ENCODE results near the gene OVCH2. TPM values are rescaled to one million over a fixed set of nuclear protein-coding genes. Genes with fewer than 3 reads are reported as not detected.
"Not testable (repeated sequence)": the region's sequence is repeated elsewhere in the genome, so short reads cannot be mapped to it uniquely, and the experiment has no call there.

Gene OVCH2
- not detected for total RNA-seq

GRCh38 chr11:7706377-7706776 lies at the start of gene OVCH2:
Gene OVCH2, minus strand, starts transcription at chr11:7706477. Its CDS starts 83 bp downstream, at chr11:7706394.
- Mint-ChIP-seq H3K9me3 (no peaks in the 10 kb centered on the region), H3K27me3 (peaks cover 15 to 52% of the 10 kb centered on the region in 2 donors)
- DNase-seq (ENCODE audit: low spot score) = no peak

GRCh38 chr11:7749456-7749855 lies 43.2 kb upstream of the OVCH2 start:
- no peaks in the 10 kb centered on the region for H3K9me3 Mint-ChIP-seq
- ATAC-seq (no peak), DNase-seq (ENCODE audit: low spot score) (no peak)
- no peak overlapping the region for H3K27ac Mint-ChIP-seq
- H3K4me1 Mint-ChIP-seq (ENCODE audit: low read depth in 2 of 2) = no peaks in the 10 kb centered on the region
- H3K36me3 Mint-ChIP-seq = no peaks in the 10 kb centered on the region
- no peak overlapping the region for H3K4me3 Mint-ChIP-seq
- peaks cover 0 to 22% of the 10 kb centered on the region in 2 donors for H3K27me3 Mint-ChIP-seq

More at GRCh38 chr11:7706377-7706776, at the start of gene OVCH2:
- no peak within 1 kb of the TSS for H3K4me3 Mint-ChIP-seq
- H3K4me1 Mint-ChIP-seq (ENCODE audit: low read depth in 2 of 2) = no peaks in the 10 kb centered on the region
- peaks cover 4% of the 10 kb centered on the region for H3K36me3 Mint-ChIP-seq
- no peak for ATAC-seq
- no peak within 1 kb of the TSS for H3K27ac Mint-ChIP-seq

GRCh38 chr11:7734767-7735166 lies 28.5 kb upstream of the OVCH2 start:
- H3K4me1 Mint-ChIP-seq (ENCODE audit: low read depth in 2 of 2); H3K36me3 Mint-ChIP-seq; H3K27ac Mint-ChIP-seq; DNase-seq (ENCODE audit: low spot score); ATAC-seq; H3K4me3 Mint-ChIP-seq; H3K9me3 Mint-ChIP-seq: not testable (repeated sequence)
- peaks cover 0 to 18% of the 10 kb centered on the region in 2 donors for H3K27me3 Mint-ChIP-seq

GRCh38 chr11:7714786-7715185 lies 8.5 kb upstream of the OVCH2 start:
- peaks cover 4% of the 10 kb centered on the region for H3K9me3 Mint-ChIP-seq
- ATAC-seq (no peak), DNase-seq (ENCODE audit: low spot score) (no peak)
- no peak overlapping the region for H3K4me3 Mint-ChIP-seq
- H3K27me3 Mint-ChIP-seq = peaks cover 14 to 46% of the 10 kb centered on the region in 2 donors
- H3K4me1 Mint-ChIP-seq (ENCODE audit: low read depth in 2 of 2) = no peaks in the 10 kb centered on the region
- peaks cover 2% of the 10 kb centered on the region for H3K36me3 Mint-ChIP-seq
- H3K27ac Mint-ChIP-seq = no peak overlapping the region

GRCh38 chr11:7703740-7704139 lies 2.5 kb downstream of the OVCH2 start:
- H3K9me3 Mint-ChIP-seq = no peaks in the 10 kb centered on the region
- ATAC-seq (no peak), DNase-seq (ENCODE audit: low spot score) (no peak)
- peaks cover 17 to 46% of the 10 kb centered on the region in 2 donors for H3K27me3 Mint-ChIP-seq
- no peaks in the 10 kb centered on the region for H3K4me1 Mint-ChIP-seq (ENCODE audit: low read depth in 2 of 2)
- H3K36me3 Mint-ChIP-seq = no peaks in the 10 kb centered on the region
- H3K4me3 Mint-ChIP-seq = no peak overlapping the region
- H3K27ac Mint-ChIP-seq = no peak overlapping the region

- Mint-ChIP-seq H3K36me3 (no peaks in the 10 kb centered on the region), H3K4me1 (ENCODE audit: low read depth in 2 of 2) (no peaks in the 10 kb centered on the region), H3K27me3 (peaks cover 40 to 58% of the 10 kb centered on the region in 2 donors), H3K27ac (no peak overlapping the region), H3K9me3 (no peaks in the 10 kb centered on the region), H3K4me3 (no peak overlapping the region)
- DNase-seq (ENCODE audit: low spot score) = no peak
- ATAC-seq = peak in 1 of 2 donors; percentile 55
Measured at GRCh38 chr11:7696424-7696823, 9.9 kb downstream of the OVCH2 start.

- Mint-ChIP-seq H3K36me3 (no peaks in the 10 kb centered on the region), H3K4me3 (no peak overlapping the region), H3K4me1 (ENCODE audit: low read depth in 2 of 2) (no peaks in the 10 kb centered on the region), H3K27me3 (peaks cover 38 to 53% of the 10 kb centered on the region in 2 donors), H3K9me3 (no peaks in the 10 kb centered on the region), H3K27ac (no peak overlapping the region)
- DNase-seq (ENCODE audit: low spot score) (no peak), ATAC-seq (no peak)
Measured at GRCh38 chr11:7694235-7694634, 12.0 kb downstream of the OVCH2 start.

GRCh38 chr11:7692426-7692825 lies 13.9 kb downstream of the OVCH2 start:
- no peak for DNase-seq (ENCODE audit: low spot score)
- Mint-ChIP-seq H3K9me3 (no peaks in the 10 kb centered on the region), H3K36me3 (no peaks in the 10 kb centered on the region), H3K4me3 (no peak overlapping the region), H3K27me3 (peaks cover 38 to 53% of the 10 kb centered on the region in 2 donors), H3K4me1 (ENCODE audit: low read depth in 2 of 2) (no peaks in the 10 kb centered on the region), H3K27ac (no peak overlapping the region)
- no peak for ATAC-seq

GRCh38 chr11:7691759-7692350 lies 14.4 kb downstream of the OVCH2 start:
- Mint-ChIP-seq H3K4me1 (ENCODE audit: low read depth in 2 of 2) (no peaks in the 10 kb centered on the region), H3K9me3 (no peaks in the 10 kb centered on the region), H3K4me3 (no peak overlapping the region), H3K27me3 (peaks cover 37 to 50% of the 10 kb centered on the region in 2 donors), H3K27ac (no peak overlapping the region), H3K36me3 (no peaks in the 10 kb centered on the region)
- ATAC-seq = no peak
- DNase-seq (ENCODE audit: low spot score) = no peak

GRCh38 chr11:7690648-7691047 lies 15.6 kb downstream of the OVCH2 start:
- Mint-ChIP-seq H3K36me3 (no peaks in the 10 kb centered on the region), H3K4me3 (no peak overlapping the region), H3K9me3 (no peaks in the 10 kb centered on the region), H3K27ac (no peak overlapping the region), H3K4me1 (ENCODE audit: low read depth in 2 of 2) (no peaks in the 10 kb centered on the region), H3K27me3 (peaks cover 37 to 50% of the 10 kb centered on the region in 2 donors)
- DNase-seq (ENCODE audit: low spot score) (no peak), ATAC-seq (no peak)

GRCh38 chr11:7689239-7689638 lies 17.0 kb downstream of the OVCH2 start:
- Mint-ChIP-seq H3K4me3 (no peak overlapping the region), H3K4me1 (ENCODE audit: low read depth in 2 of 2) (no peaks in the 10 kb centered on the region), H3K36me3 (no peaks in the 10 kb centered on the region), H3K27me3 (peaks cover 40 to 48% of the 10 kb centered on the region in 2 donors), H3K9me3 (no peaks in the 10 kb centered on the region), H3K27ac (no peak overlapping the region)
- ATAC-seq = no peak
- no peak for DNase-seq (ENCODE audit: low spot score)

GRCh38 chr11:7688238-7688826 lies 17.9 kb downstream of the OVCH2 start:
- DNase-seq (ENCODE audit: low spot score) (no peak), ATAC-seq (no peak)
- Mint-ChIP-seq H3K9me3 (no peaks in the 10 kb centered on the region), H3K27ac (no peak overlapping the region), H3K27me3 (peaks cover 31 to 39% of the 10 kb centered on the region in 2 donors), H3K4me3 (no peak overlapping the region), H3K4me1 (ENCODE audit: low read depth in 2 of 2) (no peaks in the 10 kb centered on the region), H3K36me3 (no peaks in the 10 kb centered on the region)

- Mint-ChIP-seq H3K4me3 (no peak overlapping the region), H3K9me3 (no peaks in the 10 kb centered on the region), H3K27me3 (peaks cover 27 to 30% of the 10 kb centered on the region in 2 donors), H3K36me3 (no peaks in the 10 kb centered on the region), H3K4me1 (ENCODE audit: low read depth in 2 of 2) (no peaks in the 10 kb centered on the region), H3K27ac (no peak overlapping the region)
- ATAC-seq (no peak), DNase-seq (ENCODE audit: low spot score) (no peak)
Measured at GRCh38 chr11:7687386-7687785, 18.9 kb downstream of the OVCH2 start.

GRCh38 chr11:7686761-7687160 lies 19.5 kb downstream of the OVCH2 start:
- ATAC-seq = no peak
- Mint-ChIP-seq H3K27me3 (peaks cover 25 to 27% of the 10 kb centered on the region in 2 donors), H3K4me1 (ENCODE audit: low read depth in 2 of 2) (no peaks in the 10 kb centered on the region), H3K36me3 (no peaks in the 10 kb centered on the region), H3K27ac (no peak overlapping the region), H3K9me3 (no peaks in the 10 kb centered on the region), H3K4me3 (no peak overlapping the region)
- no peak for DNase-seq (ENCODE audit: low spot score)
